Stomach (tissue), 4 donors: ENCODE data around the gene CLDN20.

Experiments
- EP300 ChIP-seq: sonication (generic); formaldehyde crosslinking; IDR thresholded peaks from one replicate; pipeline ENCODE4 v1.6.1; 2017; ENCODE audit warnings: antibody characterized with exemption
- POLR2A ChIP-seq, 4 donors: fragments of 450-650 bp; IDR thresholded peaks; one replicate each; pipeline ENCODE4 v1.6.1; 2016; ENCODE audit warnings: antibody characterized with exemption in 4 of 4, control low read depth in 2 of 4, mild to moderate bottlenecking in 1 of 4, moderate library complexity in 1 of 4
- POLR2AphosphoS5 ChIP-seq, 3 donors: sonication (generic); formaldehyde crosslinking; IDR thresholded peaks; one replicate each; pipeline ENCODE4 v1.6.1; 2016; ENCODE audit warnings: antibody characterized with exemption in 3 of 3
- TF ChIP-seq, protein P1 (sequence below), 7 experiments: fragments of 450-650 bp in 4 of 7; fragments of 200-600 bp in 3 of 7; sonication (generic) in 3 of 7; IDR thresholded peaks; one replicate each; pipeline ENCODE4 v1.5.1; 2016 to 2019; ENCODE audit warnings: antibody characterized with exemption in 7 of 7, control low read depth in 2 of 7, mild to moderate bottlenecking in 1 of 7

DNA sequence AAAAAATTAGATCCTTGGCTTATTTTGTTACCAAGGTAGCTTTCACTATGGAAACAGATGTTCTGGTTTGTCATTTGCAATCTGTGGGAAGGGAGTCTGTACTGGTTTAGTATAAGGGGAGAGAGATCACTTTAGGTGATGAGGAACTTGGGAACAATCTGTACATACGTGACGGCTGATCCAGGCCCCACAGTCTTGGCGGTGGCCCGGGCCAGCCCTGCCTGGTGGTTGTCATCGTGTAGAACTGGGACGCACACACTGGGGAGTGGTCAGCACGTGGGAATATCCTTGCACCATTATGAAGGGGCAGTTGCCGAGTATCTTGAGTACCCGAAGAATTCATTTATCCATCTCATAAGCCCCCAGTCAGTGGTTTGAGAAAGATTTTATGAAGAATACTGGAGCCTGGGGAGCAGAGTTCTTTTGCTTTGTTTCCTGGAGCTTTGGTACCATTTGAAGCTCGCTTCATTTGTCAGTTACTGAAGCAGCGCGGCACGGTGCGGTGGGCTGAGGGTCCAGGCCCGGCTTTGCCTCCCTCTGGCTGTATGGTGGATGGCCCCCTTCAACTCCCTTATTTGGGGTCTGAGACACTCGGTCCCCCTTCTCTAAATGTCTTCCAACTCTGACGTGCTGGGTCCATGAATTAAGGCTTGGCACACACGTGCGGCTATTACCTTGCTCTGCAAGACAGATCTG, 22.8 kb upstream of the CLDN20 start:
- TF ChIP-seq, protein P1, sequence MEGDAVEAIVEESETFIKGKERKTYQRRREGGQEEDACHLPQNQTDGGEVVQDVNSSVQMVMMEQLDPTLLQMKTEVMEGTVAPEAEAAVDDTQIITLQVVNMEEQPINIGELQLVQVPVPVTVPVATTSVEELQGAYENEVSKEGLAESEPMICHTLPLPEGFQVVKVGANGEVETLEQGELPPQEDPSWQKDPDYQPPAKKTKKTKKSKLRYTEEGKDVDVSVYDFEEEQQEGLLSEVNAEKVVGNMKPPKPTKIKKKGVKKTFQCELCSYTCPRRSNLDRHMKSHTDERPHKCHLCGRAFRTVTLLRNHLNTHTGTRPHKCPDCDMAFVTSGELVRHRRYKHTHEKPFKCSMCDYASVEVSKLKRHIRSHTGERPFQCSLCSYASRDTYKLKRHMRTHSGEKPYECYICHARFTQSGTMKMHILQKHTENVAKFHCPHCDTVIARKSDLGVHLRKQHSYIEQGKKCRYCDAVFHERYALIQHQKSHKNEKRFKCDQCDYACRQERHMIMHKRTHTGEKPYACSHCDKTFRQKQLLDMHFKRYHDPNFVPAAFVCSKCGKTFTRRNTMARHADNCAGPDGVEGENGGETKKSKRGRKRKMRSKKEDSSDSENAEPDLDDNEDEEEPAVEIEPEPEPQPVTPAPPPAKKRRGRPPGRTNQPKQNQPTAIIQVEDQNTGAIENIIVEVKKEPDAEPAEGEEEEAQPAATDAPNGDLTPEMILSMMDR (IDR thresholded peaks at IDR 0.05), result no peak
- TF ChIP-seq POLR2A (IDR thresholded peaks at IDR 0.05) (no peak), POLR2AphosphoS5 (IDR thresholded peaks at IDR 0.05) (no peak), EP300 (no peak)
